ENCODE data around the gene NRG2. TPM values are rescaled to one million over a fixed set of nuclear protein-coding genes. Genes with fewer than 3 reads are reported as not detected.

The NRG2 gene
- total RNA-seq, 3 donors from 2014 or later (not counting 1 experiment from before 2014, with no cell fraction given), result 0.21 to 0.50 (median 0.40) TPM

GRCh38 chr5:139881143-139881733, 161.9 kb downstream of the NRG2 start:
- H3K9me3 Mint-ChIP-seq, result no peaks in the 10 kb centered on the region
- DNase-seq (no peak), ATAC-seq (no peak)
- no peak for TF ChIP-seq CTCF (IDR thresholded peaks at IDR 0.05)
- no peak overlapping the region for H3K4me3 Mint-ChIP-seq
- intact Hi-C loops (cut with micrococcal nuclease), result no loop called here
- H3K36me3 Mint-ChIP-seq, result no peaks in the 10 kb centered on the region
- H3K27me3 ChIP-seq (ENCODE audit: control insufficient read depth, insufficient read depth, low read length), result no peaks in the 10 kb centered on the region
- H3K36me3 ChIP-seq (ENCODE audit: control insufficient read depth, insufficient read depth, low read length), result no peaks in the 10 kb centered on the region
- no peak overlapping the region for H3K27ac ChIP-seq (ENCODE audit: low read length)
- no peak overlapping the region for H3K4me3 ChIP-seq (ENCODE audit: low read length)
- H3K4me1 Mint-ChIP-seq, result no peaks in the 10 kb centered on the region
- WGBS (ENCODE audit: insufficient coverage), result 93% methylated on average over 5 of the region's 5 CpGs
- H3K4me1 ChIP-seq (ENCODE audit: control insufficient read depth, insufficient read depth, low read length), result peaks cover 8% of the 10 kb centered on the region
- no peaks in the 10 kb centered on the region for H3K9me3 ChIP-seq (ENCODE audit: control insufficient read depth, insufficient read depth, low read length)
- no peak overlapping the region for H3K27ac Mint-ChIP-seq
- peaks cover 0 to 9% of the 10 kb centered on the region in 2 donors for H3K27me3 Mint-ChIP-seq (ENCODE audit: low read depth in 2 of 2)

DNA sequence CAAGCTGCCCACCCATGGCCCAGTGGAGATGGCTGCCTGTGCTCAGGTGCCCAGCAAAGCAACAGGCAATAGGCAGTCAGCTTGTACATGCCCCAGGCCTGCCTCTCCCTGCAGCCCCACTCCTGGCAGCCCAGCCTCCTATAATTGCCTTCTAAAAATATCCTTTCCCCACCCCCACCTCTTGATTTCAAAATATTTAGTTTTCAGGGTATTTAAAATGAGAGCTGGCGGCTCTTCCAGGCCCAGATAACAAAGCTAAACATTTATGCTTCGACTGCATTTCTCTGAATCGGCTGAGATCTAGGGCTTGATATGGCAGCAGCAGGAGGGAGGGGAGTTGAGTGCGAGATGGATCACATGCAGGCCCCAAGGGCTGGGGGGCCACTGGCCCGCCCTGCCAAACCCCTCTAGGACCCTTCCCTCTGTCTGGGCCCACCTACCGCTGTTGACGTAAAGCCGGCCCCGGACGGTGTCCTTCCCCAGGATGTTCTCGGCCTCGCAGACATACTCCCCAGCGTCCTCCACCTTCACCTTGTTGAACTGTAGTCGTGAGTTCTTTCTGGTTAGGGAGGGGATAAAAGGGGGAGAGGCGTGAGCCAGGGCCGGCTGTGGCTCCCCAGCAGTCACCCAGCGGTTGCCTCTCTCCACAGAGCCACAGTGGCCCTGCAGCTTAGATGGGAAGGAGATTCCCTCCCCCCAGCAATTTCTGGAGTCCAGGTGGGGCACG, 162.5 kb downstream of the NRG2 start:
- no peaks in the 10 kb centered on the region for H3K9me3 Mint-ChIP-seq
- no peak for TF ChIP-seq CTCF (IDR thresholded peaks at IDR 0.05)
- no peaks in the 10 kb centered on the region for H3K36me3 ChIP-seq (ENCODE audit: control insufficient read depth, insufficient read depth, low read length)
- no peak overlapping the region for H3K27ac ChIP-seq (ENCODE audit: low read length)
- H3K27me3 ChIP-seq (ENCODE audit: control insufficient read depth, insufficient read depth, low read length), result no peaks in the 10 kb centered on the region
- H3K4me3 Mint-ChIP-seq, result no peak overlapping the region
- DNase-seq, result no peak
- no peaks in the 10 kb centered on the region for H3K9me3 ChIP-seq (ENCODE audit: control insufficient read depth, insufficient read depth, low read length)
- no peaks in the 10 kb centered on the region for H3K36me3 Mint-ChIP-seq
- no peaks in the 10 kb centered on the region for H3K4me1 Mint-ChIP-seq
- H3K4me3 ChIP-seq (ENCODE audit: low read length), result no peak overlapping the region
- peaks cover 8% of the 10 kb centered on the region for H3K4me1 ChIP-seq (ENCODE audit: control insufficient read depth, insufficient read depth, low read length)
- intact Hi-C loops (cut with micrococcal nuclease), result no loop called here
- no peak overlapping the region for H3K27ac Mint-ChIP-seq
- H3K27me3 Mint-ChIP-seq (ENCODE audit: low read depth in 2 of 2), result peaks cover 0 to 9% of the 10 kb centered on the region in 2 donors
- ATAC-seq, result no peak
- WGBS (ENCODE audit: insufficient coverage), result 89% methylated on average over 18 of the region's 18 CpGs

- TF ChIP-seq CTCF (IDR thresholded peaks at IDR 0.05), result no peak
- Histone ChIP-seq H3K4me1 (ENCODE audit: control insufficient read depth, insufficient read depth, low read length) (peaks cover 8% of the 10 kb centered on the region), H3K27me3 (ENCODE audit: control insufficient read depth, insufficient read depth, low read length) (no peaks in the 10 kb centered on the region), H3K27ac (ENCODE audit: low read length) (no peak overlapping the region), H3K36me3 (ENCODE audit: control insufficient read depth, insufficient read depth, low read length) (no peaks in the 10 kb centered on the region), H3K9me3 (ENCODE audit: control insufficient read depth, insufficient read depth, low read length) (no peaks in the 10 kb centered on the region), H3K4me3 (ENCODE audit: low read length) (no peak overlapping the region)
- 93% methylated on average over 2 of the region's 3 CpGs for WGBS (ENCODE audit: insufficient coverage)
- ATAC-seq (no peak), DNase-seq (no peak)
- peaks cover 7 to 18% of the 10 kb centered on the region in 2 donors for H3K27me3 Mint-ChIP-seq (ENCODE audit: low read depth in 2 of 2)
- no peaks in the 10 kb centered on the region for H3K4me1 Mint-ChIP-seq
- no peaks in the 10 kb centered on the region for H3K9me3 Mint-ChIP-seq
- no peak overlapping the region for H3K4me3 Mint-ChIP-seq
- intact Hi-C loops (cut with micrococcal nuclease), result no loop called here
- no peak overlapping the region for H3K27ac Mint-ChIP-seq
- H3K36me3 Mint-ChIP-seq, result no peaks in the 10 kb centered on the region
These were observed 165.0 kb downstream of the NRG2 start for GRCh38 chr5:139878093-139878492.
